G401.6 (cell line): ENCODE results near the gene CACNB2.

Experiments
- FAIRE-seq: peaks from 2 replicates; lab custom pipeline; 2012; peaks lifted over from hg19 to GRCh38; lab: Jason Lieb, UNC

CACNB2 gene

GRCh38 chr10:18456984-18457383 is 316.8 kb downstream of the CACNB2 start:
- no peak for FAIRE-seq

- no peak for FAIRE-seq
Observed at GRCh38 chr10:18460032-18460431, 319.8 kb downstream of the CACNB2 start.

GRCh38 chr10:18463673-18464211 is 323.5 kb downstream of the CACNB2 start:
- FAIRE-seq = no peak

GRCh38 chr10:18469125-18469524 is 328.9 kb downstream of the CACNB2 start:
- FAIRE-seq = no peak

GRCh38 chr10:18472977-18473376 is 332.8 kb downstream of the CACNB2 start:
- FAIRE-seq = no peak

GRCh38 chr10:18473424-18474117 is 333.3 kb downstream of the CACNB2 start:
- no peak for FAIRE-seq

- no peak for FAIRE-seq
Observed at GRCh38 chr10:18474118-18474455, 333.9 kb downstream of the CACNB2 start.

GRCh38 chr10:18476076-18476647 is 335.9 kb downstream of the CACNB2 start:
- FAIRE-seq = no peak

- no peak for FAIRE-seq
Observed at GRCh38 chr10:18478354-18478753, 338.1 kb downstream of the CACNB2 start.

- no peak for FAIRE-seq
Observed at GRCh38 chr10:18479502-18479901, 339.3 kb downstream of the CACNB2 start.

- no peak for FAIRE-seq
Observed at GRCh38 chr10:18483516-18484186, 343.4 kb downstream of the CACNB2 start.

GRCh38 chr10:18486438-18486837 is 346.2 kb downstream of the CACNB2 start:
- FAIRE-seq = no peak

GRCh38 chr10:18490755-18491154 is 350.5 kb downstream of the CACNB2 start:
- FAIRE-seq = no peak

- FAIRE-seq = no peak
Observed at GRCh38 chr10:18497806-18498369, 357.7 kb downstream of the CACNB2 start.

- FAIRE-seq = no peak
Observed at GRCh38 chr10:18498998-18499397, 358.8 kb downstream of the CACNB2 start.

GRCh38 chr10:18500576-18500975 is 360.4 kb downstream of the CACNB2 start:
- FAIRE-seq = no peak

GRCh38 chr10:18501198-18501597 is 361.0 kb downstream of the CACNB2 start:
- no peak for FAIRE-seq

- no peak for FAIRE-seq
Observed at GRCh38 chr10:18501629-18502028, 361.4 kb downstream of the CACNB2 start.

- no peak for FAIRE-seq
Observed at GRCh38 chr10:18504161-18504560, 363.9 kb downstream of the CACNB2 start.

GRCh38 chr10:18505456-18506118 is 365.4 kb downstream of the CACNB2 start:
- FAIRE-seq = no peak

GRCh38 chr10:18508587-18508986 is 368.4 kb downstream of the CACNB2 start:
- no peak for FAIRE-seq

GRCh38 chr10:18514537-18514936 is 374.3 kb downstream of the CACNB2 start:
- no peak for FAIRE-seq

GRCh38 chr10:18516851-18517250 is 376.6 kb downstream of the CACNB2 start:
- no peak for FAIRE-seq
